GM12892 (cell line): ENCODE data around the gene RPS6KB2.
"Not testable (repeated sequence)": the region's sequence is repeated elsewhere in the genome, so short reads cannot be mapped to it uniquely, and the experiment has no call there.

ENCODE experiments used
- DNase-seq: peaks from one replicate; pipeline ENCODE4 v3.0.0; 2011; ENCODE audit not compliant: insufficient read length
- FAIRE-seq: peaks from 2 replicates; lab custom pipeline; 2011; peaks lifted over from hg19 to GRCh38; lab: Jason Lieb, UNC
- POLR2A ChIP-seq: IDR thresholded peaks from 2 replicates; pipeline ENCODE4 v1.6.1; 2011; ENCODE audit warnings: low read depth, low read length, control low read depth
- POLR2AphosphoS5 ChIP-seq: IDR thresholded peaks from 2 replicates; pipeline ENCODE4 v1.6.1; 2011; ENCODE audit warnings: low read depth, low read length, control low read depth
- TAF1 ChIP-seq: IDR thresholded peaks from 2 replicates; pipeline ENCODE4 v1.6.1; 2011; ENCODE audit warnings: low read depth, mild to moderate bottlenecking, control low read depth, low read length, borderline replicate concordance

The RPS6KB2 gene

GRCh38 chr11:67463186-67463585 lies 34.9 kb downstream of the RPS6KB2 start:
- DNase-seq (no peak), FAIRE-seq (no peak)
- no peak for TF ChIP-seq POLR2A
- TF ChIP-seq POLR2AphosphoS5, result no peak
- no peak for TF ChIP-seq TAF1

- TF ChIP-seq TAF1 (no peak), POLR2A (no peak; the same call in 1 of the 2 replicates), POLR2AphosphoS5 (no peak)
- FAIRE-seq (no peak), DNase-seq (no peak)
Observed at GRCh38 chr11:67463680-67464410, 35.6 kb downstream of the RPS6KB2 start.

GRCh38 chr11:67464411-67465188 lies 36.3 kb downstream of the RPS6KB2 start:
- FAIRE-seq, result peak; percentile 98
- peak; percentile 95 for DNase-seq
- TF ChIP-seq POLR2A (peak; percentile 85), POLR2AphosphoS5 (peak; percentile 81), TAF1 (peak; percentile 53; the same call in 1 of the 2 replicates)

GRCh38 chr11:67465189-67465510 lies 36.9 kb downstream of the RPS6KB2 start:
- no peak for FAIRE-seq
- TF ChIP-seq POLR2AphosphoS5 (peak; percentile 8; the same call in 1 of the 2 replicates), POLR2A (no peak), TAF1 (no peak)
- no peak for DNase-seq

- not testable (repeated sequence) for FAIRE-seq, DNase-seq
Observed at GRCh38 chr11:67465530-67465929, 37.2 kb downstream of the RPS6KB2 start.

- DNase-seq (no peak), FAIRE-seq (no peak)
- no peak for TF ChIP-seq TAF1
- TF ChIP-seq POLR2A, result no peak
- no peak for TF ChIP-seq POLR2AphosphoS5
Observed at GRCh38 chr11:67466367-67466766, 38.1 kb downstream of the RPS6KB2 start.

- FAIRE-seq (no peak), DNase-seq (no peak)
- TF ChIP-seq POLR2A (no peak), TAF1 (no peak), POLR2AphosphoS5 (no peak)
Observed at GRCh38 chr11:67466962-67467771, 38.9 kb downstream of the RPS6KB2 start.

- no peak for DNase-seq
Observed at GRCh38 chr11:67468056-67468455, 39.8 kb downstream of the RPS6KB2 start.

GRCh38 chr11:67468456-67468758 lies 40.1 kb downstream of the RPS6KB2 start:
- TF ChIP-seq POLR2AphosphoS5, result no peak
- no peak for TF ChIP-seq POLR2A
- no peak for TF ChIP-seq TAF1
- no peak for DNase-seq
- no peak for FAIRE-seq

More at GRCh38 chr11:67468056-67468455, 39.8 kb downstream of the RPS6KB2 start:
- FAIRE-seq, result no peak
- no peak for TF ChIP-seq TAF1
- TF ChIP-seq POLR2A, result no peak
- TF ChIP-seq POLR2AphosphoS5, result no peak

- TF ChIP-seq POLR2AphosphoS5 (0 out of 2 replicates have a peak, but pooled peaks have one; percentile 60), TAF1 (peak; percentile 62), POLR2A (peak; percentile 77; the same call in 1 of the 2 replicates)
- FAIRE-seq, result peak; percentile 95
- peak; percentile 91 for DNase-seq
Observed at GRCh38 chr11:67468759-67469507, 40.6 kb downstream of the RPS6KB2 start, which contains the start of gene TMEM134. TMEM134 (minus strand) TSS chr11:67469251; CDS start chr11:67469192, 59 bp downstream.

GRCh38 chr11:67469508-67469811 lies 41.2 kb downstream of the RPS6KB2 start:
- no peak for TF ChIP-seq POLR2AphosphoS5
- no peak for TF ChIP-seq TAF1
- DNase-seq, result no peak
- FAIRE-seq, result no peak
